NCI-H128 (cell line): ENCODE data around the gene CFAP61.

Source experiments
- DNase-seq: peaks from one replicate; lab custom pipeline; 2025; ENCODE audit not compliant: unreplicated experiment; lab: John Stamatoyannopoulos, UW

Gene CFAP61

DNA sequence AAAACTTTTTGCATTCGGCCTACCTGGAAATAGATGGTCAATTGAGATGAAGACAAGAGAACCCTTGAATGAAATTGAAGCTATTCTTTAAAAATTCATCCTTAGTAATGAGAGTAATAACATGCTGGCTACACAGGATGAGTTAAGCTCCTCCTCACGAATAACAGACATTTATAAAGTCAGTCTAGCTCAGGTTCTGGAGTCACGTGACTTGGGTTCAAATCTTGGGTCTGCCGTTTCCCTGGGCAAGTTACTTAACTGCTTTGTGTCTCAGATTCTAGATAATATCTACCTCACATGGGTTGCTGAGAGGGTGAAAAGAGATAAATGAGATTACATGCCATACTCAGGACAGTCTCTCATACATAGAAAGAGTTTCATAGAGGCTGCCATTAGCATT is 214.2 kb downstream of the CFAP61 start:
- DNase-seq: no peak

DNA sequence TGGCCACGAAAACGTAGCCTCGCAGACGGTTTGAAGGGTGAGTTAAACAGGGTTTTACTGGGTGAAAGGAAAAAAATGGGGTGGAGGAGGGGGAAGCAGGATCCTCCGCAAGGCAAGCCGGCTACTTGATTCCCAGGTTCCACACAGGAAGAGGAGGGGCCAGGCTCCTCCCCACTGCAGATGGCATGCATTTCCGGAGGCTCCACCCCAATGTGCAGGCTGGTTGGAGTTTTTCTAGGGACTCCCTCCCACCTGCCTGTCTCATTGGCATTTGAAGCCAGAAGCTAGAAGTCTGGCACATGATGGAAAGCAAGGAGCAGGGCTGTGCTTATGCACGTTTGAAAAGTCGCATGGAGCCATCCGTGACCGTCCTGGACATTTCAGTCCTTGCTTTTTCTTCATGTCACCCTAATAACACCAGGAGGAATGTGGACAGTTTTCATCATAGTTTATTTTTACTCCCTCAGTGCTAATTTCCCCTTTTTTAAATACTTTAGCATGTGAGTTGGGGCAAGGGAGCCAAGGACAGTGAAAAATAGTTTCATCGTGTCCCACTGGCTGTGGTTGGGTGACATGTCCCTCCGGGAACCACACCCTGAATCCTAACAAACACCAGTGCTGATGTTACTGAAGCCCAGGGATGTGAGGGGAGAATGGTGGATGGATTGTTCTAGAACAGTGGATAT is 215.5 kb downstream of the CFAP61 start:
- DNase-seq: no peak

DNA sequence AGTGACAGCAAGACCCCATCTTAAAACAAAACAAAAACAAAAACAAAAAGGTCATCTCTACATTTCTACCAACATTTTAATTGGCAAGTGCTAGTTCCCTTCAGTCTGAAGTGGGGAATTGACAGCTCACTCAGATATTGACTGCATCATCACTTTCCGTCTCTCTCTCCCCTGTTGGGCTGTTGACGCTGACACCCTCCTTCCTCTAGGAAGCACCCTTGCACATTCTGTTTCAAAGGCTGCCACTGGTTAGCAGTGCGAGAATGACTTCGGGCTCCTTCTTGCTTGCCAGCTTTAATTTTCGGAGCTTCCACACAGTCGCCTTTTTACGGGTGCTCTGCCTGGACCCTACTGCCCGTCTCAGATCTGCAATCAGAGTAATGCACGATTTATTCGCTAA is 218.9 kb downstream of the CFAP61 start:
- no peak for DNase-seq

DNA sequence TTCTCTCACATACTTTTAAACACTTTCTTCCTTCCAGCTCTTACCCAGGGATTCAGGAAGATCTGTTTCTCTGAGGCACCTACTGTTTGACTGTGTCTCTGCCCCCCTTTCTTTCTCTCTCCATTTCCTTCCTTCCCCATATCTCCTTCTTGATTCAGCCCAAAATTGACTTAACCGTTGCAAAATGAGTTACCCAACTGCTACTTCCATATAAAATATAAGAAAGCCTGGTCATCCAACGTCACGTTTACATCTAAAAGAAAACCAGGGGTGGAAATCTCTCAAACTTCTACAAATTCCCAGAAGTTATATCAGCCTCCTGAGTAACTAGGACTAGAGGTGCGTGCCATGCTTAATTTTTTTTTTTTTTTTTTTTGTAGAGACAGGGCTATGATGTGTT is 220.4 kb downstream of the CFAP61 start:
- no peak for DNase-seq

DNA sequence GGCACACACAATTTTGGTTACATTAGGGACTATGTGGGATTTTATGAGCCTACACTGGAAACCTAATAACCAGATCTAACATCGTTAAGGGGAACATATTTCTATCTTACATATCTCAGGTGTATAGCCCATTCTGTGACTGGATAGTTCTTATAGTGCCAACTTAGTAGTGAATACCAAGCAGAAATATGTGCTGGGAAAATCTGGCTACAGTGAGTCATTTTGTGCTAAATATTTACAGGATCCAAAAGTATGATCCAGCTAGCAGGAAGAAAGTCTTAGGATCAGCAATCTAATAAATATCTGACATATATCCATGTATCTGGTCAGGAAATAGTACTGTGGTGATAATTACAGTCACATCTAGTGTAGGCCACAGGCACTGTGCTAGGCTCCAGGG is 221.0 kb downstream of the CFAP61 start:
- DNase-seq: no peak

DNA sequence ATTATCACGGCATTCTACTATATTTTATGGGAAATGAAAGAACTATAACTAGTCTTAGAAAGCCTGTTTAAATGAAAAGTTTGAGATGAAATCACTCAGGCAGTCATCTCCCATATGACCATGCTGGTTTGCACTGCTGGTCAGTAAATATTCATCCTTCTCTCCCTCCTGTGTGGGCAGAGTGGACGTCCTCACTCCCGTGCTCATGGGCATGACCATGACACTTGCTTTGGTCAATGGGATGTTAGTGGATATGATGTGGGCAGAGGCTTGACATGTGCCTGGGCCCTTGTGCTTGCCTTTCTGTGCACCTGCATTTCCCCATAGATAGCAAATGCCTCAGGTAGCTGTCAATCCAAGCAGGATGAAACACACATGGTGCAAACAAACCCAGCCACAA is 222.5 kb downstream of the CFAP61 start:
- no peak for DNase-seq

DNA sequence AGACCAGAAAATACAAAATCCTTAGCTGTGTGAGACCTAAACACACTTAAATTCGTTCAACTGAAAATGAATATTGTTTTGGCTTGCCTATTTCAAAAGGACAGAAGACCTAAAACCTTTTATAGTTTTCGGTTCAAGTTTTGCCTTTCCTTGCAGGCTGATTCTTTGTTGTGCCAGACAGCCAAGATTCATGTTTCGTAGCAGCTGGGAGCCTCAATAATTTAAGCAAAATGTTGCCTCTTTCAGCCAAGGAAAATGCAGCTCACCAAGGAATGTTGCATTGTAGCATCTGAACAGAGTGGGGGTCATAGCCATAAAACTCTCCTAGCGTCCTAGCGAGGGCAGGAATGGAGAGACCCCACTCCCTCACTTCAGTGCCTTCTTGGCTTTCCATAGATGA is 223.3 kb downstream of the CFAP61 start:
- no peak for DNase-seq

DNA sequence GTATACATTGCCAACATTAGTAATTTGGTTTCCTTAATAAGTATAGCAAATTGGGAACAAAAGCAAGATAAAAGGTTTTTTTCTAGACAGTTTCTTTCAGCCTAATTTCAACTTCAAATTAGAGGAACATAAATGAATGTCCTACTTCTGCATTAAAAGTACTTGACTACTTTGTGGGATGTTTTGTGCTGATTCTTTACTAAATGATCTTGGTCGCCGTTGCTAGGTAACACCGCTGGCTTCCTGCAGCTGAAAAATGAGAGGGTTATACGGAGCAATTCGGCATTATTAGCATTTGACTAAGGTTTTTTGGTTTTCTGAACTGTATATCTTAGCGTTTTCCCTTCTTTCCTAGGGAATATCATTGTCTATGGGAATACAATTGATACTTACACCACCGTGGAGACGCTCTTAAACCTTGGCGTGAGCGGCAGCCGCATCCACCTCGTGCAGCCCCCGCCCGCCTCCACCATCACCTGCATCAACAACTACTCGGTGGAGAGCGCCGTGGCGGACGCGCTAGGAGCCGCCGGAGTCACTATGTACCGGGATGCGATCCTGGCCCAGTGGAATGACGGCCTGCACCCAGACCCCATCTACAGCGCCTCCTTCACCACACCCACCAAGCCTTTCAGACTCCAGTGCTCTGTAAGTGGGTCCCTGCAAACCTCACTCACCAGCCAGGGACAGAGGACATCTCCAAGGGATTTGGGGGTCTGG is 224.6 kb downstream of the CFAP61 start:
- DNase-seq: no peak

DNA sequence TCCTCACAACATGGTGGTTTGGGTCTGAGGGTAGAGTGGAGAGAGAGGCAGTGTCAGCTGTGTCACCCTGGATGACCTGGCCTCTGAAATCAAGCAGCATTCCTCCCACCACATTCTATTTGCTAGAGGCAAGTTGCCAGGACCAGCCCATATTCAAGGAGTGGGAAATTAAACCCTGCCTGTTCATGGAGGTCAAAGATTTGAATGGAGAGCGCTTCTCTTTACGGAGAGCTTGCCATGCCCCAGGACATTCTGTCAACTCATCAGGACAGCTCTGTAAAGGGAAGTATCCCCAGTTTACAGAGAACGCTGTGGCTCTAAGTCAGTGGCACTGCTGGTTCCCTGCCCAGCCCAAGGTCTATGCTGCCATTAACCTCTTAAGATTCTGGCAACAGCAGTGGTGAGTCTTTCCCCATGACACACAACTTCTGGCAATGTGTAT is 225.6 kb downstream of the CFAP61 start:
- DNase-seq: no peak

DNA sequence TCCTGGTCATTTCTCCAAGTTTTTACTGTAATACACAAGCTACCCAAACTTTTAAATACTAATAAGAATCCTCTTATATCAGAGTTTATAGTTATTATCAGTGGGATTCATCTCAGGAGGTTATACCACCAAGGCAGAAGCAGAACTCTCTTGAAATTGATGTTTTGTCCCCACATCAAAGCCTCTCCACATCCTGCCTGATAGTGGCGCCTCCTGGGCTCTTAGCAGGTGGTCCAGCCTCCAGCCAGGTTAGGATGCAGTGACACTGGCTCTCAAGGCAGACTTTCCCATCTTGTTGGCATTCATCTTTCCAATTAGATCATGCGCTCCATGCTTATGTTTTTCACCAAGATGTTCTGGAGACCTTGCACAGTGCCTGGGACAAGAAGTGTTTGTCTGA is 233.7 kb downstream of the CFAP61 start:
- DNase-seq: no peak

DNA sequence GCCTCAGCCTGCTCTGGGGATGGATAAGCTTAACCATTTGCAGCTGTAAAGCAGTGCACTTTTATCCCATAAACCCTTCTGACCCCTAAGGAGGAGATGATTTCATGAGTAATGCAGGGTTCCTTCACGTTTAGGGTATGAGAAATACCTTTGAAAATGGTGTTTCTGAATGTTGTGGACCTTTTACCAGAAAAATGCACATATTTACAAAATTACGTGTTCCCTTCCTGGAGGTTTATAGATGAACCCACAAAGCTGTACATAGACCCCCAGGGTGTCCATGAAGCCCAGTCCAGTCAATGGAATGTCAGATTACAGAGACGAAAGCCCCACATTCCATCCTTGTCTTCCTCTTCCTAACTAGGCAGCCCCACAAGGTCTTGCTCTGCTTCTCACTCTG is 237.0 kb downstream of the CFAP61 start:
- no peak for DNase-seq

DNA sequence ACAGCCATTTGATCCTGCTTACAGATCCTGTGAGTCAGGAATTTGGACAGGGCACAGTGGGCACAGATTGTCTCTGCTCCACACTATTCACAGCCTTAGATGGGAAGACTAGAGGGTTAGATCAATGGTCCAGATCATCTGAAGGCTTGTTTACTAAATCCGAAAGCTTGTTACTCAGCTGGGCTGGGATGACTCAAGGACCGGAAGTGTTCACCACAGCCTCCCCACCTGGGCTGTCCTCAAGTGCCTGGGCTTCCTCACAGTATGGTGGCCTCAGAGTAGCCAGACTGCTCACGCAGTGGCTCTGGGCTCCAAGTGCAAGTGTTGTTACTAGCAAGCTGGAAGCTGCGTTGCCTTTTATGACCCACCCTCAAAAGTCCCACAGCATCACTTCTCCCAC is 240.1 kb downstream of the CFAP61 start:
- no peak for DNase-seq

DNA sequence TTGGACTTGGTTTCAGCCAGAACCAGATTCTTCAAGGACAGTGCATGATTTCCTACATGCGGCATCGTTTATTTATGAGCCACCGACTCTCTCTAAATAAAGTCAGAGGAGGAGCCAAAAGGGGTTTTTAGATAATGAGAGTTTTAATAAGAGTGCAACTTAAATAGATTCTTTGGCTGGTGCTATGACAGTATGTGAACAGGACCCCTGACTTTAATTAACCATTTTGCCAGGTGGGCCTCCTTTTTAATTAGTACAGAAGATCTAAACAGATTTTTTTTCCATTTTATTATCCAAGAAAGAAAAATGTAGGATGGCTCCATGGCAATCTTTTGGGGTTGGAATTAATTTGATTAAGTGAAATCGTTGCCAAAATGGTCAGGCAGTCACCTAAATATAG is 240.8 kb downstream of the CFAP61 start:
- no peak for DNase-seq

DNA sequence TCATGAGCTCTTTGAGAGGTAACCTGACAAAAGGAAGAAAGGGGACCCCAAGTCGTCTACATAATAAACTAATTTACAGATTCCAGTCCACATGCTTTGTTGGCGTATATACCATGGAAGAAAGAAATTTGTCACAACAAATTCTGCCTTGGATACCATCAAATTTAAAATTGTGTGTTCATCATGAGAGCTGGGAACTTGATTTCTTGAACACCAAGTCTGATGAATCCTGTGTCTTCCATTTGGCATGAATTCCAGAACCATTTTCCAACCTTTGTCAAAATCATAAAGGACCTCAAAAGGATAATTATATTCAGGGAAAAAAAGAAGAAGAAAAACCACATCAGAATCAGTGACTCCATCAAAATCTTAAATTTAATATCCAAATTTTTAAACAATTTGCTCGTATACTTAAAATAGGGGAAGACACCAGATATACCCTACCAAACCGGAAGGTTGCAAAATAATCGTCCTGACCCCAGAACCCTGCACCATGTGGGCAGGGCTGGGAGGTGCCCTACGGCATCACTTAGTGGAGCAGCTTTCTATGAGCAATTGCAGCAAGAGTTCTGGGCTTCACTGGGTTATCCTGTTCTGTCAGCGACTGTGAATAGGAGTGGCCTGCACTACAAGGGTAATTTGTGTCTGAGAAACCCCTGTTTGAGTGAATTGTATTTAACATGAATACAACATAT is 241.5 kb downstream of the CFAP61 start:
- no peak for DNase-seq

DNA sequence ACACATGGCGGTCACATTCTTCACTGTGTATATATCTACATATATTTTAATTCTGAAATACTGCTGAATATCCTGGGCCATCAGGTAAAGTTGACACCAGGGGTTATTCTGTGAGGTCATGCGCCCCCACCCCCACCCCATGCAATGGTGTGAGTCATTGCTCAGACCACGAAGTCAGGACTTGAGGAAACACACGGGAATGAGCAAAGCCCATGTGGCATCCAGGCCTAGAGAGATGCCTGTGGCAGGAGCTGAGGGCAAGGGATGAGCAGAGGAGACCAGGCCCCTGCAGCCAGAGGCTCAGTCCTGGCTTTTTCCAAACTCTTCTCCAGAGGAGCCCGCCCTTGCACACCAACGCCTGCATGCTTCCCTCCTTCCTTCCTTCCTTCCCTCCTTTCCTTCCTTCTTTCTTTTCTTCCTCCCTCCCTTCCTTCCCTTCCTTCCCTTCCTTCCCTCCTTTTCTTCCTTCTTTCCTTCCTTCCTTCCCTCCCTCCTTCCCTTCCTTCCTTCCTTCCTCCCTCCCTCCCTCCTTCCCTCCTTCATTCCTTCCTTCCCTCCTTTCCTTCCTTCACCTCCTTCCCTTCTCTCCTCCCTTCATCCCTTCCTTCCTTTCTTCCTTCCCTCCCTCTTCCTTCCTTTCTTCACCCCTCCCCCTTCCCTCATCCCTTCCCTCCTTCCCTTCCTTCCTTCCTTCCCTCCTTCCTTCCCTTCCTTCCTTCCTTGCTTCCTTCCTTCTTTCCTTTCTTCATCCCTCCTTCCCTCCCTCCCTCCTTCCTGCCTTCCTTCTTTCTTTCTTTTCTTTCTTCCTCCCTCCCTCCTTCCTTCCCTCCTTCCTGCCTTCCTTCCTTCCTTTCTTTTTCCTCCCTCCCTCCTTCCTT is 243.5 kb downstream of the CFAP61 start:
- DNase-seq: no peak

DNA sequence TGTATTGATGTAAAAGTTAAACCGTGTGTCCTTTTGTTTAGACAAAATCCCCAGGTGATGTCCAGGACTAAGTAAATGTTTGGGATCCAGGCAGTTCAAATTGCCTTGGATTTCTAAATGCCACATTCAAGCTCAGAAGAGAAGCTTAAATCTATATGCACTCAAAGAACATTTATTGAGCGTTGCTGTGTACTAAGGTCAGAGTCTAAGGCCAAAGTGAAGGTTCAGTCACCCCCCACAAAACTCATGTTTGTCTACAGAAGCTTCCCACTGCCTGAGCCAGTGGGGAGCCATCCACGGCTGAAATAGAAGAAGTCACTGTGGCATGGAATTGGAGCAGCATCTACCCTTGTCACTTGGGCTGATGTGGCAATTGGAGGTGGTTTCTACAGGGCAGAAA is 244.8 kb downstream of the CFAP61 start:
- no peak for DNase-seq

DNA sequence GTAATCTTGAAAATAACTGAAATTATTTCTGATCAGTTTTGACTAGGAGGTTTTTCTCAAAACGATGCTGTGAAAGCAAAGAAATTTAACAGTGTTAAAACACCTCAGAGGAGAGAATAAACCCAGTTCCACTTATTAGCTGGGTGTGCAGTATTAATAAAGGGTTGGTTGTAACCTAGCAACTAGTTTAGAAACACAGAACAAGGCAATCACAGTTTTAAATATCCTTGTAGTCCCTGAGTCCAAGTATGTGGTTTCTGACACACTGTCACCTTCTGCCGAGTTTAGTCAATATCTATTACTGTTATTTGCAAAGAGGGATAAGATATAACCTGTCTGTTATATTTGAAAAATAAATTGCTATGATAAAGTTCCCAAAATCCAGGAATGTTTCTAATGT is 245.4 kb downstream of the CFAP61 start:
- no peak for DNase-seq

DNA sequence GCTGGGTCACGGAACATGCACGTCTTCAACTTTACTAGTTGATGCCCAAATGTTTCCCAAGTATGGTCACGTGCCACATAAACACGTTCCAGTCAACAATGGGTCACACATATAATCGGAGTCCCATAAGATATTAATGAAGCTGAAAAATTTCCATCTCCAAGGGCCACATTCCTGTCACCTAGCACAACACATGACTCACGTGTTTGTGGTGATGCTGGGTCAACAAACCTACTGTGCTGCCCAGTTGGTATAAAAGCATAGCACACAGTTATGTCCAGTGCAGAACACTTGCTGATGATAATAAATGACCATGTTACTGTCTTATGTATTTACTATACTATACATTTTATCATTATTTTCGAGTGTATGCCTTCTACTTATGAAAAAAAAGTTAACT is 247.6 kb downstream of the CFAP61 start:
- DNase-seq: no peak

DNA sequence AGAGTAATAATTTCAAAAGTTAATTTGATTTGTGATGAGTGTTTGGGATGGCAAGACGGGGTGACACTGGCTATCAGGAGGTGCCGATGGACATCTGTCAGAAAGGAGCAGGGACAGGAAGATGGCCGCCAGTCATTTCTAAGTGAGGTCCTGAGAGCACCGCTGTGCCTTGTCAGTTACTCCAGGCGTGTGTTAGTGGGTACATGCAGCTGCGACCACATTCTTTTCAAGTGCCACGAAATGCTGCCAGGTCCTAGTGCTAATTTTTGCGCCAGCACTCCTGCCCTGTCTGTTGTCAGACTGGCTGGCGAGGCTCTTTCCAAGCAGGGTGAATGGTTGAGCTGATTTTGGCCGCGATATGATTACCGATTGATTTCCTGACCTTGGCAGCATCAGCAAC is 251.0 kb downstream of the CFAP61 start:
- DNase-seq: no peak

DNA sequence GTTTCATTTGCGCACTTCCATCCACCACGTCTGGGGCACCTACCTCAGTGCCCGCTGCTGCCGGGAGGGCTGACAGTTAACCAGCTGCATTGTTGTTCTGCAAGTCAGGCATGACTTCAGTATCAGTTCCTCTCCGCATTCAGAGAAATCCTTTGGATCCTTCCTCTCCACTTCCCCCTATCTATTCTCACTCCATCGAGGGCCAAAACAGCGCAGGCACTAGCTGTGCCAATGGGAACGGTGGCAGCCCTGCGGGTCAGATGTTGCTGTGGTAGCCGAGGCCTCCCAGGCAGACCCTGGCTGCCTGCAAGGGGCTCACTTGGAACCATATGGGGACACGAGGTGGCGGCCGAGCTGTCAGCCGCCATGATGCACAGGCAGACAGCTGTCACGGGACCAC is 251.4 kb downstream of the CFAP61 start:
- DNase-seq: no peak

DNA sequence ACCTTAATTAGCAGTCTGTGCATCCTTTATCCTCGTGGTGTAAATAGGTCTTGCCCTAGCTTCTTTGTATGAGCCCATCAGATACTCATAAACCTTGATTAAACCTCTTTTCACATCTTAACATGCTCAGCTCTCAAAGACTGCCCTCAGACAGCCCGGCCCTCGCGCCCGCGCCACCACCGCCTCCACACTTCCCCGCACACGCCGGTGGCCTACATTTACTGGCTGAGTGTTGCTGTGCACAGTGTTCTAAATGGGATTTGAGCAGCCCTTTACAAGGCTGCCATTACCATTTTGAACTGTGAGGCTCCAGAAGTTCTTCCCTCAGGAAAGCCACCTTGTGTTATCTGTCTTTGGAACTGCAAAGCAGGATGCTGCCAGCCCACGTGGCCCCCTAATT is 252.6 kb downstream of the CFAP61 start:
- DNase-seq: no peak
